Astrocyte (in vitro differentiated cells and primary cell): ENCODE data around the gene MED27. TPM values are rescaled to one million over a fixed set of nuclear protein-coding genes. Genes with fewer than 3 reads are reported as not detected.
"Not testable (repeated sequence)": the region's sequence is repeated elsewhere in the genome, so short reads cannot be mapped to it uniquely, and the experiment has no call there.

ENCODE experiments used
- DNase-seq: peaks from one replicate; pipeline ENCODE4 v3.0.0-alpha.2; 2010; ENCODE audit warnings: low read depth
- FAIRE-seq: peaks from 2 replicates; lab custom pipeline; 2011; peaks lifted over from hg19 to GRCh38; lab: Jason Lieb, UNC
- H2AFZ ChIP-seq: 2 replicates; pipeline ENCODE4 v1.6.0; 2012; ENCODE audit warnings: low read depth, low read length, inconsistent platforms
- H3K27ac ChIP-seq: 2 replicates; pipeline ENCODE4 v1.5.1; 2011; ENCODE audit warnings: low read depth, low read length, inconsistent platforms
- H3K27me3 ChIP-seq: 2 replicates; pipeline ENCODE4 v1.6.0; 2011; ENCODE audit warnings: low read length, inconsistent platforms; ENCODE audit not compliant: insufficient read depth
- H3K36me3 ChIP-seq: 2 replicates; pipeline ENCODE4 v1.5.1; 2011; ENCODE audit warnings: low read length, inconsistent platforms; ENCODE audit not compliant: insufficient read depth
- H3K4me1 ChIP-seq: 2 replicates; pipeline ENCODE4 v1.5.1; 2011; ENCODE audit warnings: low read length, inconsistent platforms; ENCODE audit not compliant: insufficient read depth
- H3K4me2 ChIP-seq: 2 replicates; pipeline ENCODE4 v1.6.0; 2012; ENCODE audit warnings: low read length, inconsistent platforms
- H3K4me3 ChIP-seq: 2 replicates; pipeline ENCODE4 v1.5.1; 2011; ENCODE audit warnings: low read depth, mild to moderate bottlenecking, low read length, inconsistent platforms; ENCODE audit not compliant: insufficient read depth
- H3K79me2 ChIP-seq: 2 replicates; pipeline ENCODE4 v1.6.0; 2012; ENCODE audit warnings: mild to moderate bottlenecking, low read length, inconsistent platforms; ENCODE audit not compliant: insufficient read depth
- H3K9ac ChIP-seq: 2 replicates; pipeline ENCODE4 v1.6.0; 2012; ENCODE audit warnings: mild to moderate bottlenecking, low read length, inconsistent platforms
- H3K9me3 ChIP-seq: 2 replicates; pipeline ENCODE4 v1.5.1; 2012; ENCODE audit warnings: low read depth, mild to moderate bottlenecking, low read length, inconsistent platforms; ENCODE audit not compliant: insufficient read depth
- H4K20me1 ChIP-seq: 2 replicates; pipeline ENCODE4 v1.6.0; 2012; ENCODE audit warnings: low read length, inconsistent platforms; ENCODE audit not compliant: insufficient read depth
- H3K27ac Mint-ChIP-seq: one replicate; pipeline ENCODE4 v1.8.0; 2021; ENCODE audit warnings: mild to moderate bottlenecking, mixed read lengths; ENCODE audit not compliant: unreplicated experiment
- H3K27me3 Mint-ChIP-seq: one replicate; pipeline ENCODE4 v1.8.0; 2021; ENCODE audit warnings: low read depth, mixed read lengths; ENCODE audit not compliant: unreplicated experiment
- H3K36me3 Mint-ChIP-seq: one replicate; pipeline ENCODE4 v1.8.0; 2021; ENCODE audit warnings: low read depth, mixed read lengths; ENCODE audit not compliant: unreplicated experiment
- H3K4me1 Mint-ChIP-seq: one replicate; pipeline ENCODE4 v1.8.0; 2021; ENCODE audit warnings: low read depth, mixed read lengths; ENCODE audit not compliant: unreplicated experiment
- H3K4me3 Mint-ChIP-seq: one replicate; pipeline ENCODE4 v1.8.0; 2021; ENCODE audit warnings: mild to moderate bottlenecking, moderate library complexity, mixed read lengths; ENCODE audit not compliant: unreplicated experiment
- H3K9me3 Mint-ChIP-seq: one replicate; pipeline ENCODE4 v1.8.0; 2021; ENCODE audit warnings: mild to moderate bottlenecking, mixed read lengths; ENCODE audit not compliant: unreplicated experiment
- EZH2 ChIP-seq: IDR thresholded peaks from 2 replicates; pipeline ENCODE4 v1.6.1; 2012; ENCODE audit warnings: mild to moderate bottlenecking, low read length, inconsistent platforms; ENCODE audit not compliant: insufficient read depth
- total RNA-seq: library from RNA; stranded (reverse); gene quantifications from 2 replicates; pipeline ENCODE4 v1.2.1, GENCODE V29; 2021
- TF ChIP-seq, protein P1 (sequence below): IDR thresholded peaks from 2 replicates; pipeline ENCODE4 v1.5.1; 2011; ENCODE audit warnings: low read depth, mild to moderate bottlenecking, inconsistent platforms, low read length, moderate library complexity; ENCODE audit not compliant: insufficient read depth

MED27 gene
- total RNA-seq, 1 donor from 2014 or later, result 26.9 TPM

DNA sequence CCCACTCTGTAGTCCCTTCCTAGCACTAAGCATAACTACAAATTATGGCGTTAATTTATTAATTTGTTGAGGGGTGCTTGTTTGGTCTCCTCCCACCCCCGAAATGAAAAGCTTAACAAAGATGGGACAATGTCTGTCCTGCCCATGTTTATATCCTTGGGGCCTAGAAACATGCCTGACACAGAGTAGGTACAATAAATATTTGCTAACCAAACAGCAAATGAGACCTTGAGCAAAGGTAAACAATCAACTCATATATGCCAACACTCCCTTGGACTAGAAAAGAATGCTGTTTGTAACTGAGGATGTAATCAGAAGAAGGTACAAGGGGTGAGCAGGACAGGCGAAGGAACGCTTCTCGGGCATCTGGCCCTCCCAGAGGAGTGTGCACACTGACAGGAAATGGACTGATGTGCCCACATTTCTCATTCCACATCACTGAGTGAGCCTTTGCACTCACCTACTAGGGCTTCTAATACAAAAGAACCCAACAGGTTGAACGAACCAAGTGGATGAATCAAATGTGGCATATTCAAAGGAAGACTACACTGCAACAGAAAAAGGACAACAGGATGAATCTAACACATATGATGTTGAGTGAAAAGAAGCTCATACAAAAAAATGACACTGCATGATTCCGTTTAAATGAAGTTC is 66.8 kb downstream of the MED27 start:
- H3K4me2 ChIP-seq, result no peak overlapping the region
- Mint-ChIP-seq H3K4me3 (no peak overlapping the region), H3K36me3 (peaks cover 5% of the 10 kb centered on the region), H3K27me3 (no peaks in the 10 kb centered on the region), H3K27ac (no peak overlapping the region), H3K4me1 (peaks cover 29% of the 10 kb centered on the region), H3K9me3 (no peaks in the 10 kb centered on the region)
- no peak for FAIRE-seq
- H2AFZ ChIP-seq, result no peak overlapping the region
- H3K36me3 ChIP-seq, result no peaks in the 10 kb centered on the region
- TF ChIP-seq, protein P1, sequence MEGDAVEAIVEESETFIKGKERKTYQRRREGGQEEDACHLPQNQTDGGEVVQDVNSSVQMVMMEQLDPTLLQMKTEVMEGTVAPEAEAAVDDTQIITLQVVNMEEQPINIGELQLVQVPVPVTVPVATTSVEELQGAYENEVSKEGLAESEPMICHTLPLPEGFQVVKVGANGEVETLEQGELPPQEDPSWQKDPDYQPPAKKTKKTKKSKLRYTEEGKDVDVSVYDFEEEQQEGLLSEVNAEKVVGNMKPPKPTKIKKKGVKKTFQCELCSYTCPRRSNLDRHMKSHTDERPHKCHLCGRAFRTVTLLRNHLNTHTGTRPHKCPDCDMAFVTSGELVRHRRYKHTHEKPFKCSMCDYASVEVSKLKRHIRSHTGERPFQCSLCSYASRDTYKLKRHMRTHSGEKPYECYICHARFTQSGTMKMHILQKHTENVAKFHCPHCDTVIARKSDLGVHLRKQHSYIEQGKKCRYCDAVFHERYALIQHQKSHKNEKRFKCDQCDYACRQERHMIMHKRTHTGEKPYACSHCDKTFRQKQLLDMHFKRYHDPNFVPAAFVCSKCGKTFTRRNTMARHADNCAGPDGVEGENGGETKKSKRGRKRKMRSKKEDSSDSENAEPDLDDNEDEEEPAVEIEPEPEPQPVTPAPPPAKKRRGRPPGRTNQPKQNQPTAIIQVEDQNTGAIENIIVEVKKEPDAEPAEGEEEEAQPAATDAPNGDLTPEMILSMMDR, result no peak
- no peak for TF ChIP-seq EZH2
- H3K27me3 ChIP-seq, result no peaks in the 10 kb centered on the region
- no peak overlapping the region for H3K9ac ChIP-seq
- peaks cover 14% of the 10 kb centered on the region for H3K4me1 ChIP-seq
- peaks cover 24% of the 10 kb centered on the region for H3K79me2 ChIP-seq
- no peak overlapping the region for H3K27ac ChIP-seq
- H3K4me3 ChIP-seq, result no peak overlapping the region
- H3K9me3 ChIP-seq, result no peaks in the 10 kb centered on the region
- DNase-seq, result no peak
- peaks cover 63% of the 10 kb centered on the region for H4K20me1 ChIP-seq

GRCh38 chr9:132011896-132012295 is 67.8 kb downstream of the MED27 start:
- Histone ChIP-seq H3K4me1 (peaks cover 16% of the 10 kb centered on the region), H3K27ac (no peak overlapping the region), H3K79me2 (peaks cover 25% of the 10 kb centered on the region), H3K9me3 (no peaks in the 10 kb centered on the region), H3K27me3 (no peaks in the 10 kb centered on the region), H2AFZ (no peak overlapping the region), H3K4me3 (no peak overlapping the region), H3K36me3 (no peaks in the 10 kb centered on the region), H4K20me1 (peaks cover 65% of the 10 kb centered on the region), H3K9ac (no peak overlapping the region), H3K4me2 (no peak overlapping the region)
- Mint-ChIP-seq H3K4me1 (peaks cover 33% of the 10 kb centered on the region), H3K27ac (no peak overlapping the region), H3K9me3 (no peaks in the 10 kb centered on the region), H3K36me3 (peaks cover 5% of the 10 kb centered on the region), H3K27me3 (no peaks in the 10 kb centered on the region), H3K4me3 (no peak overlapping the region)
- no peak for DNase-seq
- TF ChIP-seq EZH2, result no peak
- TF ChIP-seq, protein P1, result no peak
- no peak for FAIRE-seq

DNA sequence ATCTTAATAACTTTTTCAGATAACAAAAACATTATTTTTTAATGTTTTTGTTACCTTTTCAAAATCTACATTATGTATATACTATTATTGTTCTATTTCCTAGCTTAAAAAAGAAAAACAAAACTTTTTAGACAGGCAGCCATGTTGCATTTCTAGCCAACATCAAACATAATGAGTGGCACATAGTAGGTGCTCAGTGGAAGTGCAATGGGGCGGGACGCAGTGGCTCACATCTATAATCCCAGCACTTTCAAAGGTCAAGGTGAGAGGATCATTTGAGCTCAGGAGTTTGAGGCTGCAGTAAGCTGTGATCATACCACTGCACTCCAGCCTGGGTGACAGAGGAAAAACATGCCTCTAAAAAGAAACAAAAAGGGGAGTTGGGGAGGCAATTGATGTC is 68.4 kb downstream of the MED27 start:
- H3K27ac ChIP-seq, result no peak overlapping the region
- DNase-seq, result no peak
- Mint-ChIP-seq H3K36me3 (peaks cover 7% of the 10 kb centered on the region), H3K9me3 (no peaks in the 10 kb centered on the region), H3K4me3 (no peak overlapping the region), H3K27me3 (no peaks in the 10 kb centered on the region), H3K27ac (no peak overlapping the region), H3K4me1 (peaks cover 38% of the 10 kb centered on the region)
- H3K79me2 ChIP-seq, result peaks cover 23% of the 10 kb centered on the region
- no peaks in the 10 kb centered on the region for H3K9me3 ChIP-seq
- no peaks in the 10 kb centered on the region for H3K36me3 ChIP-seq
- TF ChIP-seq EZH2, result no peak
- TF ChIP-seq, protein P1, result no peak
- no peak overlapping the region for H3K9ac ChIP-seq
- peaks cover 16% of the 10 kb centered on the region for H3K4me1 ChIP-seq
- H3K4me2 ChIP-seq, result no peak overlapping the region
- H4K20me1 ChIP-seq, result peaks cover 65% of the 10 kb centered on the region
- no peak overlapping the region for H2AFZ ChIP-seq
- H3K27me3 ChIP-seq, result no peaks in the 10 kb centered on the region
- no peak overlapping the region for H3K4me3 ChIP-seq
- no peak for FAIRE-seq

GRCh38 chr9:132010201-132010600 is 69.5 kb downstream of the MED27 start:
- Histone ChIP-seq H4K20me1 (peaks cover 64% of the 10 kb centered on the region), H3K79me2 (peaks cover 20% of the 10 kb centered on the region), H3K4me1 (peaks cover 16% of the 10 kb centered on the region)
- not testable (repeated sequence) for H3K27ac ChIP-seq, H3K27me3 Mint-ChIP-seq, H3K4me2 ChIP-seq, H3K27ac Mint-ChIP-seq, H3K9me3 ChIP-seq, DNase-seq, FAIRE-seq, H3K9me3 Mint-ChIP-seq, H3K27me3 ChIP-seq, H3K4me3 ChIP-seq, H3K9ac ChIP-seq, H3K36me3 ChIP-seq, H2AFZ ChIP-seq, H3K36me3 Mint-ChIP-seq, H3K4me3 Mint-ChIP-seq
- peaks cover 42% of the 10 kb centered on the region for H3K4me1 Mint-ChIP-seq
